K562 (cell line): ENCODE data around the gene ZBTB22. TPM values are rescaled to one million over a fixed set of nuclear protein-coding genes. Genes with fewer than 3 reads are reported as not detected.
A peak's percentile ranks its signal among the peaks of the same experiment; 100 is the strongest.

ENCODE experiments used
- HNRNPLL ChIP-seq: fragments of 200-400 bp; formaldehyde crosslinking; IDR thresholded peaks from 2 replicates; pipeline ENCODE4 v1.6.1; 2017; ENCODE audit warnings: low read length, low read depth, mild to moderate bottlenecking; ENCODE audit not compliant: poor library complexity, severe bottlenecking
- ILK ChIP-seq: fragments of 450-650 bp; IDR thresholded peaks from 2 replicates; pipeline ENCODE4 v1.6.1; 2016; ENCODE audit warnings: missing genetic modification characterization, low read depth, mild to moderate bottlenecking, missing compliant biosample characterization, moderate library complexity, borderline replicate concordance
- KLF13 ChIP-seq: fragments of 450-650 bp; IDR thresholded peaks from 2 replicates; pipeline ENCODE4 v1.6.1; 2016; ENCODE audit warnings: missing genetic modification characterization, low read depth, mild to moderate bottlenecking, missing compliant biosample characterization, moderate library complexity, borderline replicate concordance
- KLF16 ChIP-seq: IDR thresholded peaks from 2 replicates; pipeline ENCODE4 v1.6.1; 2016; ENCODE audit warnings: antibody characterized with exemption
- MED1 ChIP-seq: sonication (generic); formaldehyde crosslinking; IDR thresholded peaks from 2 replicates; pipeline ENCODE4 v1.8.1; 2023; ENCODE audit warnings: missing genetic modification reagents, borderline replicate concordance
- PCBP1 ChIP-seq: fragments of 200-400 bp; formaldehyde crosslinking; IDR thresholded peaks from 2 replicates; pipeline ENCODE4 v1.6.1; 2018; ENCODE audit warnings: mild to moderate bottlenecking, low read depth, low read length; ENCODE audit not compliant: poor library complexity, severe bottlenecking
- POLR3G ChIP-seq: IDR thresholded peaks from 2 replicates; pipeline ENCODE4 v1.6.1; 2011; ENCODE audit not compliant: insufficient read length, insufficient replicate concordance; ENCODE audit errors: extremely low read depth
- RFX1 ChIP-seq: fragments of 450-650 bp; IDR thresholded peaks from 2 replicates; pipeline ENCODE4 v1.6.1; 2016; ENCODE audit warnings: mild to moderate bottlenecking, moderate library complexity
- SETDB1 ChIP-seq: IDR thresholded peaks from one replicate; pipeline ENCODE4 v1.6.1; 2012; ENCODE audit warnings: low read length, control low read depth, inconsistent platforms
- SIRT6 ChIP-seq: IDR thresholded peaks from one replicate; pipeline ENCODE4 v1.6.1; 2012; ENCODE audit warnings: low read depth, mild to moderate bottlenecking, control low read depth, inconsistent platforms, low read length, moderate library complexity
- SMC3 ChIP-seq: conservative IDR thresholded peaks from 2 replicates; pipeline ENCODE4 v1.6.1; 2011; ENCODE audit warnings: low read depth, low read length, improper control_type of control experiment; ENCODE audit not compliant: insufficient read depth
- SNRNP70 ChIP-seq: fragments of 200-400 bp; formaldehyde crosslinking; optimal IDR thresholded peaks from 2 replicates; pipeline ENCODE3; 2017; ENCODE audit warnings: low read depth, low read length
- TARDBP ChIP-seq: fragments of 450-650 bp; IDR thresholded peaks from 2 replicates; pipeline ENCODE4 v1.6.1; 2016
- TEAD4 ChIP-seq, 2 experiments: sonication (generic) in 1 of 2; formaldehyde crosslinking in 1 of 2; IDR thresholded peaks; 2 replicates each; pipeline versions ENCODE4 v1.6.1 to v1.8.0; 2012 to 2022; ENCODE audit warnings: borderline replicate concordance in 1 of 2, inconsistent platforms in 1 of 2, low read length in 1 of 2, mild to moderate bottlenecking in 1 of 2, missing genetic modification reagents in 1 of 2
- YY1 ChIP-seq, 3 experiments: IDR thresholded peaks; 2 replicates each; pipeline ENCODE4 v1.6.1; 2011; ENCODE audit warnings: low read length in 2 of 3, mild to moderate bottlenecking in 2 of 3, moderate library complexity in 2 of 3, borderline replicate concordance in 1 of 3, control low read depth in 1 of 3, low read depth in 1 of 3; ENCODE audit not compliant: insufficient read depth in 3 of 3, insufficient replicate concordance in 2 of 3, control insufficient read depth in 1 of 3, insufficient read length in 1 of 3; ENCODE audit errors: extremely low read depth in 1 of 3
- ZNF3 ChIP-seq: fragments of 250-450 bp; sonication (Bioruptor Pico); IDR thresholded peaks from 2 replicates; pipeline ENCODE4 v1.5.0; 2021; ENCODE audit warnings: mild to moderate bottlenecking, moderate library complexity
- ZNF444 ChIP-seq: fragments of 250-450 bp; sonication (Bioruptor Pico); IDR thresholded peaks from 2 replicates; pipeline ENCODE4 v1.4.0; 2020; ENCODE audit warnings: mild to moderate bottlenecking, moderate library complexity
- ZNF445 ChIP-seq: fragments of 250-450 bp; sonication (Bioruptor Pico); IDR thresholded peaks from 2 replicates; pipeline ENCODE4 v1.4.0; 2020; ENCODE audit warnings: low read depth, mild to moderate bottlenecking, moderate library complexity
- ZNF764 ChIP-seq: fragments of 250-450 bp; sonication (Bioruptor Pico); IDR thresholded peaks from 2 replicates; pipeline ENCODE4 v1.4.0; 2020; ENCODE audit warnings: low read depth, mild to moderate bottlenecking, moderate library complexity
- polyA plus RNA-seq, 8 experiments: library from polyadenylated mRNA; depleted of rRNA in 4 of 8; stranded (reverse) in 5 of 8; unstranded in 3 of 8; fragments of >200 nt; fragmentation: Nextera tagmentation in 2 of 8; fragmentation: Illumina TruSeq in 1 of 8; extraction: Ambion mirVana in 2 of 8; extraction: Trizol in 1 of 8; gene quantifications; 2 replicates each; pipeline versions ENCODE4 v1.2.1 to v1.2.3, GENCODE V29; 2011 to 2014; ENCODE audit warnings: inconsistent platforms in 1 of 8, missing spikeins in 1 of 8
- total RNA-seq, 7 experiments: library from RNA; depleted of rRNA in 6 of 7; stranded (reverse); fragments of >200 nt in 6 of 7; fragmentation: Illumina TruSeq in 2 of 7; extraction: Trizol in 2 of 7; gene quantifications; 2 replicates each; pipeline versions ENCODE4 v1.2.1 to v1.2.3, GENCODE V29; 2011 to 2021; ENCODE audit warnings: low replicate concordance in 1 of 7
- TF ChIP-seq, protein P1 (sequence below): IDR thresholded peaks from 3 replicates; pipeline ENCODE4 v1.6.1; 2011; ENCODE audit warnings: borderline replicate concordance, mild to moderate bottlenecking; ENCODE audit not compliant: insufficient read length, insufficient read depth
- TF ChIP-seq, protein P2 (sequence below): fragments of 450-650 bp; formaldehyde crosslinking; IDR thresholded peaks from 2 replicates; pipeline ENCODE4 v1.4.0; 2020; ENCODE audit warnings: mild to moderate bottlenecking, moderate library complexity
- TF ChIP-seq, protein P3 (sequence below): fragments of 250-450 bp; sonication (Bioruptor Pico); IDR thresholded peaks from 2 replicates; pipeline ENCODE4 v1.8.0; 2022; ENCODE audit warnings: inconsistent platforms, mild to moderate bottlenecking, moderate library complexity, borderline replicate concordance

Gene ZBTB22
- total and polyA plus RNA-seq, 9 of the 15 experiments (the other 6 are each of a cell fraction or from before 2014, with no cell fraction given), result 0.21 to 11.9 (median 7.1) TPM

DNA sequence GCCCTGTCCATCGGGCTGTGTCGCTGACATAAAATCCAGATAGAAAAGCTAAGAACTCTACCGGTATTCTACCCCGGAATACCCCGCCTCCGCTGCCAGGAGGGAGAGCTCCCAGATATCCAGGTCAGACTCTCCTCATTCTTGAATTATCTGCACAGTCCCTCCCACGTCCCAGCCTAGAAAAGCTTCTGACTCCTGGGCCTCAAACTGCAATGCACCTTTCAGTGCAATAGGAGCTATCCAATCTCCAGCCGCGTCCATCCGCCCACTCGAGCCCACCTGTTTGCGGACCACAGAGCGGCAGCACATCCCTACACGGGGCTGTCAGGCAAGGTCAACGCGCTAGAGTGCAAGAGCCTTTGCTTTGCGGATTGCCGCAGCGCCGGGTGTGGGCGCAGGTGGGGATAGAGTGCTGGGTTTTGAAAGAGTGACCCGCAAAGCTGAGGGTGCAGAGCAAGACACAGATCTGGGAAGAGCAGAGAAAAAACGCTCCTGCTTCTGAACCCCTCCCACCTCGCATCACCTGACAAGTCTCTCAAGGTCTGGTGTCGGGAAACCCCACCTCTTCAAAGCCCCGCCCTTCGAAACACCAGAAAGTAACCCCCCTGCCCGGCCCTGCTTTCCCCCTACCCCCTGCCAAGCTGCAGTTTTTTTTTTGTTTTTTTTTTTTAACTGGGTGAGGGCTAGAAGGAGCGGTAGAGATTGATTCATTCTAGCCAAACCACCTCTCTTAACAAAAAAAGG, 5.0 kb downstream of the ZBTB22 start (continued):
- TF ChIP-seq, protein P1, sequence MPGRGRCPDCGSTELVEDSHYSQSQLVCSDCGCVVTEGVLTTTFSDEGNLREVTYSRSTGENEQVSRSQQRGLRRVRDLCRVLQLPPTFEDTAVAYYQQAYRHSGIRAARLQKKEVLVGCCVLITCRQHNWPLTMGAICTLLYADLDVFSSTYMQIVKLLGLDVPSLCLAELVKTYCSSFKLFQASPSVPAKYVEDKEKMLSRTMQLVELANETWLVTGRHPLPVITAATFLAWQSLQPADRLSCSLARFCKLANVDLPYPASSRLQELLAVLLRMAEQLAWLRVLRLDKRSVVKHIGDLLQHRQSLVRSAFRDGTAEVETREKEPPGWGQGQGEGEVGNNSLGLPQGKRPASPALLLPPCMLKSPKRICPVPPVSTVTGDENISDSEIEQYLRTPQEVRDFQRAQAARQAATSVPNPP, result no peak
- TF ChIP-seq SNRNP70 (no peak), ZNF444 (no peak), TARDBP (no peak), ZNF445 (no peak), ZNF764 (CRISPR knock-in tag) (no peak), YY1 (IDR thresholded peaks at IDR 0.05; ENCODE audit: borderline replicate concordance in 1 of 3, control insufficient read depth in 1 of 3, extremely low read depth in 1 of 3, insufficient read depth in 3 of 3, insufficient read length in 1 of 3, insufficient replicate concordance in 2 of 3, low read depth in 1 of 3, low read length in 2 of 3) (peak in 2 of 3 experiments; percentile 4 to 7), SMC3 (no peak), SIRT6 (no peak), KLF16 (no peak; the same call in 1 of the 2 replicates), PCBP1 (no peak), ILK (tag) (no peak), MED1 (CRISPR knock-in tag) (no peak), RFX1 (no peak), SETDB1 (no peak), HNRNPLL (peak; percentile 27), ZNF3 (no peak), KLF13 (tag) (no peak; the same call in 1 of the 2 replicates), TEAD4 (IDR thresholded peaks at IDR 0.05; ENCODE audit: low read length) (no peak; the same call in 1 of the 2 replicates), TEAD4 (CRISPR knock-in tag; IDR thresholded peaks at IDR 0.05; ENCODE audit: borderline replicate concordance) (no peak), POLR3G (no peak)
- TF ChIP-seq, protein P2, sequence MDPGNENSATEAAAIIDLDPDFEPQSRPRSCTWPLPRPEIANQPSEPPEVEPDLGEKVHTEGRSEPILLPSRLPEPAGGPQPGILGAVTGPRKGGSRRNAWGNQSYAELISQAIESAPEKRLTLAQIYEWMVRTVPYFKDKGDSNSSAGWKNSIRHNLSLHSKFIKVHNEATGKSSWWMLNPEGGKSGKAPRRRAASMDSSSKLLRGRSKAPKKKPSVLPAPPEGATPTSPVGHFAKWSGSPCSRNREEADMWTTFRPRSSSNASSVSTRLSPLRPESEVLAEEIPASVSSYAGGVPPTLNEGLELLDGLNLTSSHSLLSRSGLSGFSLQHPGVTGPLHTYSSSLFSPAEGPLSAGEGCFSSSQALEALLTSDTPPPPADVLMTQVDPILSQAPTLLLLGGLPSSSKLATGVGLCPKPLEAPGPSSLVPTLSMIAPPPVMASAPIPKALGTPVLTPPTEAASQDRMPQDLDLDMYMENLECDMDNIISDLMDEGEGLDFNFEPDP (CRISPR knock-in tag), result no peak
- TF ChIP-seq, protein P3, sequence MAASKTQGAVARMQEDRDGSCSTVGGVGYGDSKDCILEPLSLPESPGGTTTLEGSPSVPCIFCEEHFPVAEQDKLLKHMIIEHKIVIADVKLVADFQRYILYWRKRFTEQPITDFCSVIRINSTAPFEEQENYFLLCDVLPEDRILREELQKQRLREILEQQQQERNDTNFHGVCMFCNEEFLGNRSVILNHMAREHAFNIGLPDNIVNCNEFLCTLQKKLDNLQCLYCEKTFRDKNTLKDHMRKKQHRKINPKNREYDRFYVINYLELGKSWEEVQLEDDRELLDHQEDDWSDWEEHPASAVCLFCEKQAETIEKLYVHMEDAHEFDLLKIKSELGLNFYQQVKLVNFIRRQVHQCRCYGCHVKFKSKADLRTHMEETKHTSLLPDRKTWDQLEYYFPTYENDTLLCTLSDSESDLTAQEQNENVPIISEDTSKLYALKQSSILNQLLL (CRISPR knock-in tag), result no peak
